GM13976 (cell line): Measurements from ENCODE around the gene SURF1.

Experiments
- DNase-seq: peaks from one replicate; pipeline ENCODE4 v3.0.0; 2012; ENCODE audit warnings: low spot score
- in situ Hi-C: fragments of 300-500 bp; cut with MboI; formaldehyde crosslinking; loops from one replicate; pipeline ENCODE4 v1.12.0; 2022; ENCODE audit warnings: low sequenced_read_pairs, mixed read lengths, inconsistent platforms; ENCODE audit not compliant: unreplicated experiment
- TF ChIP-seq, protein P1 (sequence below): IDR thresholded peaks from 2 replicates; pipeline ENCODE4 v1.5.1; 2012; ENCODE audit warnings: borderline replicate concordance, mild to moderate bottlenecking; ENCODE audit not compliant: insufficient read depth; ENCODE audit errors: extremely low read depth, missing control alignments, control extremely low read depth

Gene SURF1

DNA sequence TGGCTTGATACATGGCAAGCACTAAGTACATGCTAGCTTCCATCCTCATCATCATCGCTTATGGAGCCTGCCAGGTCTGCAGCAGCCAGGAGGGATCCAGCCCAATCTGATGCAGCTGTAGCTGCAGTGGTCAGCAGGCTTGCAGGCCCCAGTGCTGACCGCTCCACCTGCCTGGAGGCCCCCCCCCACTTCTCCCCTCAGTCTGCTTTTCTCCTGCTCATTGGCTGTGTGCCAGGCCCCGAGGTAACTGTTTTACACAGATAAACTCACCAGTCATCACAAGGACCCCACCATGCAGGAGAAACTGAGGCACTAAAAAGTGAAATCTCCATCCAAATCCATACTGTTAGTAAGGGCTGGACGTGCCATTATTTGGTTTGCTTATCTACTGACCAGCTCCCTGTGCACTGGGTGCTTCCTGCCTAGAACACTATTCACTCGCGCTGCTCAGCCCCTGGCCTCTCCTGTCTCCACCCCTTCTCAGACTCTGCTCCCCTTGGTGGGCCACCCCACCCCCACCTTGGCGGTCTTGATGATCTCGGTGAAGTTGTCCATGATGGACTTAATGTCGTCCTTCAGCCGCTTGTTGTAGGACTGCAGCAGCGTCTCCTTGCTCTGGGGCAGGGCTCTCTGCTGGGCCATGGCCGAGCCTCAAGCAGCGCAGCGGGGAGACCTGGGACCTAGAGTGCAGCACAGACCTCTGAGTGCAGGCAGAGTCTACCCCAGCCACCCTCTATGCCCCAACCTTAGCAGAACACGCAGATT is 10.1 kb downstream of the SURF1 start:
- TF ChIP-seq, protein P1, sequence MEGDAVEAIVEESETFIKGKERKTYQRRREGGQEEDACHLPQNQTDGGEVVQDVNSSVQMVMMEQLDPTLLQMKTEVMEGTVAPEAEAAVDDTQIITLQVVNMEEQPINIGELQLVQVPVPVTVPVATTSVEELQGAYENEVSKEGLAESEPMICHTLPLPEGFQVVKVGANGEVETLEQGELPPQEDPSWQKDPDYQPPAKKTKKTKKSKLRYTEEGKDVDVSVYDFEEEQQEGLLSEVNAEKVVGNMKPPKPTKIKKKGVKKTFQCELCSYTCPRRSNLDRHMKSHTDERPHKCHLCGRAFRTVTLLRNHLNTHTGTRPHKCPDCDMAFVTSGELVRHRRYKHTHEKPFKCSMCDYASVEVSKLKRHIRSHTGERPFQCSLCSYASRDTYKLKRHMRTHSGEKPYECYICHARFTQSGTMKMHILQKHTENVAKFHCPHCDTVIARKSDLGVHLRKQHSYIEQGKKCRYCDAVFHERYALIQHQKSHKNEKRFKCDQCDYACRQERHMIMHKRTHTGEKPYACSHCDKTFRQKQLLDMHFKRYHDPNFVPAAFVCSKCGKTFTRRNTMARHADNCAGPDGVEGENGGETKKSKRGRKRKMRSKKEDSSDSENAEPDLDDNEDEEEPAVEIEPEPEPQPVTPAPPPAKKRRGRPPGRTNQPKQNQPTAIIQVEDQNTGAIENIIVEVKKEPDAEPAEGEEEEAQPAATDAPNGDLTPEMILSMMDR: no peak
- in situ Hi-C loops: no loop called here
- no peak for DNase-seq

DNA sequence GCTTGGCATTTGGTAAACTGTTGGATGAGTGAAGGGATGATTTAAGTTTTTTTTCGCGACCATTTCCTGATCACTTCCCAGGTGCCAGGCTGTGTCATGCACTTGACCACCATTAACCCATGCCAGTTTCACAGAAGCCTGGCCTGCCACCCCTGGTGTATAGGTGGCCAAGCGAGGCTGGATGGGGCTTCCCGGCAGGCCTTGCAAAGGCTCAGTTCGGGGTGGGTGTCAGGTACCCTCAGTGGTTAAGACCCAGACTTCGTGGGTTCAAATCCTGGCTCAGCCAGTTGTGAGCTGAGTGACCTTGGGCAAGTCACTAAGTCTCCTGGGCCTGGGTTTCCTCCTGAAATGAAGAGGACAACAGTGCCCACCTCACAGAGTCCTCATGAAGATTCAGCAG is 10.7 kb downstream of the SURF1 start:
- in situ Hi-C loops: no loop called here
- TF ChIP-seq, protein P1: no peak
- DNase-seq: no peak

DNA sequence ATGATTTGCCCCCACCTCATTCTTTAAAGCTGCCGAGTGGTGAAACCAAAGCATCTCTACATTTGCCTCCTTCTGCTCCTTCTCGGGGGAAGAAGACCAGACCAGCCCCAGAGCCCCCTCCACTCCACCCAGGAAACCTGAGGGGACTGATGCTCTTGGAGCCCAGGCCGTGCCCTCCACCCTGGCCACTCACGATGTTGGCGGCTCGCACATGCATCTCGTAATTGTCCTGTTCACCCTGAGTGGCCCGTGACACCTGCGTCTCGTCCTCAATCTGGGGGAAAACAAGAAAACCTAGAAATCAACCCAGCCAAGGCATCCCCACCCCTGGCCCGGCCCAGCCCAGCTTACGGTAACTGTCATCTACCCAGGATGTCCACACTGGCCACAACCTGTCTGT is 11.3 kb downstream of the SURF1 start:
- DNase-seq: no peak
- in situ Hi-C loops: no loop called here
- TF ChIP-seq, protein P1: no peak

DNA sequence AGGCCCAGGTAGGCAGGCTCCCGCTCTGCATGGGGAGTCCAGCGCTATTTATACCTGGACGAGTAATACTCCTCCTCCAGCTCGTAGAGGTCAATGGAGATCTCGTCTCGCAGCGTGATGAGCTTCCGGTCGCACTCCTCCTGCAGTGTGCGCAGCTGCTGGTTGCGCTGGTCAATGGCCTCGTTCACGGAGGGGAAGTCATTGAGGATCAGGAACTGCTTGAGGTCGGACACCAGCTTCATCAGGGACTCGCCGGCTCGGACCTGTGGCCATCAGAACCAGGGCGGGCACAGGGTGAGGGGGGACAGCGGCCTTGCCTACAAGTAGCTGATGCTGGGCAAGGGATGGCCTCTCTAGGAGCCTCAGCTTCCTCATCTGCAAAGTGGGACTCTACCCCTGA is 12.2 kb downstream of the SURF1 start:
- no peak for DNase-seq
- TF ChIP-seq, protein P1: no peak
- in situ Hi-C loops: no loop called here

DNA sequence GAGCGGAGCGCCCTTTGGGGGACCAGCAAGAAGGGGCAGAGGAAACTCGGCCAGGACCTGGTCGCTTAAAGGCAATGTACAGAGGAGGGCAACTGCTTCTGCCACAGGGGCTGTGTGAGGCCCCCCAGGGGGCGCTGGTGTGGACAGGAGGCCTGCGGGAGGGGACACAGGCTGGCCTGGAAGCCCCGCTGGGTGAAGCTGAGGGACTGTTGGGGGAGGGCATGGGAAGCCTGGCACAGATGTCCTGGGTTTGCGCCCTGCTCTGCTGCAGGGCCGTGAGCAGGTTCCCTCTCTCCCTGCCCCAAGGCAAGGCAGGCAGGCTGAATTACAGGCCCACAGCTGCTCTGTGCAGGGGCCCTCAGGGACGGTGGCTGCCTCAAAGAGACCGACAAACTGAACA is 13.7 kb downstream of the SURF1 start:
- in situ Hi-C loops: no loop called here

DNA sequence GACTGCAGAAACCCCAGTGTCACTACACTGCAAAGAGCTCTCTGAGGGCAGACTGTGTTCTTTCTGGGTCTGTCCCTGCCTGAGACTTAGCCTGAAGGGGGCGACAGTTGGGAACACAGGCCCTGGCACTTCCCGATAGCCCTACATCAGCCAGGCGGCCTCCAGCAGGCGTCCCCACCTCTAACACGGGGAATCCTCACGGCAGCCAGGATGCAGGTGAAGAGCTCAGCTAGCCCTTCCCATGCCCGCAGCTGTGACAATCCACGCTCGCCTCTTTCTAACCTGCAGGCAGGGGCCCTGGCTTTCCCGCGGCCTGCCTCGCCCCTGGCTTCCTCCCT is 14.2 kb downstream of the SURF1 start:
- DNase-seq: no peak
- TF ChIP-seq, protein P1: no peak

More for the DNA sequence above, 13.7 kb downstream of the SURF1 start:
- TF ChIP-seq, protein P1: peak; percentile 19
- DNase-seq: no peak

More for the DNA sequence above, 14.2 kb downstream of the SURF1 start:
- in situ Hi-C loops: no loop called here
